Stimulated activated CD8-positive, alpha-beta memory T cell treated with anti-CD3 and anti-CD28 coated beads, Interleukin-4, amount 100 ng/mL, for 24 hours (primary cell): ENCODE measurements around the gene IQSEC1.
"Not testable (repeated sequence)": the region's sequence is repeated elsewhere in the genome, so short reads cannot be mapped to it uniquely, and the experiment has no call there.

Experiments used
- DNase-seq: peaks from one replicate; pipeline ENCODE4 v3.0.0-alpha.2; 2020; ENCODE audit warnings: low read depth

IQSEC1 gene

GRCh38 chr3:12892840-12893189 is 180.4 kb downstream of the IQSEC1 start:
- no peak for DNase-seq

- DNase-seq, result no peak
These were observed 181.0 kb downstream of the IQSEC1 start for GRCh38 chr3:12891985-12892839.

GRCh38 chr3:12891391-12891984 is 181.7 kb downstream of the IQSEC1 start:
- DNase-seq, result no peak

GRCh38 chr3:12890610-12891390 is 182.4 kb downstream of the IQSEC1 start:
- DNase-seq, result no peak

GRCh38 chr3:12886736-12887135 is 186.5 kb downstream of the IQSEC1 start:
- no peak for DNase-seq

- DNase-seq, result no peak
These were observed 187.0 kb downstream of the IQSEC1 start for GRCh38 chr3:12886106-12886679.

GRCh38 chr3:12885583-12885930 is 187.7 kb downstream of the IQSEC1 start:
- DNase-seq, result no peak

- no peak for DNase-seq
These were observed 188.2 kb downstream of the IQSEC1 start for GRCh38 chr3:12884790-12885582.

- no peak for DNase-seq
These were observed 189.0 kb downstream of the IQSEC1 start for GRCh38 chr3:12884186-12884680.

- no peak for DNase-seq
These were observed 190.6 kb downstream of the IQSEC1 start for GRCh38 chr3:12882336-12883310.

GRCh38 chr3:12881858-12882257 is 191.4 kb downstream of the IQSEC1 start:
- not testable (repeated sequence) for DNase-seq

- DNase-seq, result no peak
These were observed 193.9 kb downstream of the IQSEC1 start for GRCh38 chr3:12879191-12879815.

GRCh38 chr3:12878758-12879157 is 194.5 kb downstream of the IQSEC1 start:
- not testable (repeated sequence) for DNase-seq

GRCh38 chr3:12878141-12878574 is 195.1 kb downstream of the IQSEC1 start:
- DNase-seq, result no peak

GRCh38 chr3:12877040-12877439 is 196.2 kb downstream of the IQSEC1 start:
- no peak for DNase-seq

GRCh38 chr3:12875857-12876836 is 197.1 kb downstream of the IQSEC1 start:
- DNase-seq, result no peak

GRCh38 chr3:12871404-12871983 is 201.7 kb downstream of the IQSEC1 start:
- no peak for DNase-seq

- no peak for DNase-seq
These were observed 202.3 kb downstream of the IQSEC1 start for GRCh38 chr3:12870942-12871341.
